ENCODE measurements around the gene BRD7. TPM values are rescaled to one million over a fixed set of nuclear protein-coding genes. Genes with fewer than 3 reads are reported as not detected.

Gene BRD7
- total and polyA plus RNA-seq, 7 donors = 34.2 to 56.4 (median 52.0) TPM

- Histone ChIP-seq H3K4me3 (no peak overlapping the region), H3K4me1 (no peaks in the 10 kb centered on the region), H3K27ac (no peak overlapping the region), H3K27me3 (no peaks in the 10 kb centered on the region), H3K36me3 (no peaks in the 10 kb centered on the region), H3K9me3 (no peaks in the 10 kb centered on the region)
- intact Hi-C loops (cut with DNase I) = no loop called here
- WGBS, 2 donors = 45 to 79% methylated on average over 8 of the region's 8 CpGs
- no peak for DNase-seq
- TF ChIP-seq, protein P1, sequence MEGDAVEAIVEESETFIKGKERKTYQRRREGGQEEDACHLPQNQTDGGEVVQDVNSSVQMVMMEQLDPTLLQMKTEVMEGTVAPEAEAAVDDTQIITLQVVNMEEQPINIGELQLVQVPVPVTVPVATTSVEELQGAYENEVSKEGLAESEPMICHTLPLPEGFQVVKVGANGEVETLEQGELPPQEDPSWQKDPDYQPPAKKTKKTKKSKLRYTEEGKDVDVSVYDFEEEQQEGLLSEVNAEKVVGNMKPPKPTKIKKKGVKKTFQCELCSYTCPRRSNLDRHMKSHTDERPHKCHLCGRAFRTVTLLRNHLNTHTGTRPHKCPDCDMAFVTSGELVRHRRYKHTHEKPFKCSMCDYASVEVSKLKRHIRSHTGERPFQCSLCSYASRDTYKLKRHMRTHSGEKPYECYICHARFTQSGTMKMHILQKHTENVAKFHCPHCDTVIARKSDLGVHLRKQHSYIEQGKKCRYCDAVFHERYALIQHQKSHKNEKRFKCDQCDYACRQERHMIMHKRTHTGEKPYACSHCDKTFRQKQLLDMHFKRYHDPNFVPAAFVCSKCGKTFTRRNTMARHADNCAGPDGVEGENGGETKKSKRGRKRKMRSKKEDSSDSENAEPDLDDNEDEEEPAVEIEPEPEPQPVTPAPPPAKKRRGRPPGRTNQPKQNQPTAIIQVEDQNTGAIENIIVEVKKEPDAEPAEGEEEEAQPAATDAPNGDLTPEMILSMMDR (IDR thresholded peaks at IDR 0.05) = no peak
- no peak for TF ChIP-seq EP300 (IDR thresholded peaks at IDR 0.05)
- no peak for TF ChIP-seq POLR2A (IDR thresholded peaks at IDR 0.05)
- TF ChIP-seq POLR2AphosphoS5 (IDR thresholded peaks at IDR 0.05) = no peak
Measured at GRCh38 chr16:50396761-50397535, 28.2 kb upstream of the BRD7 start.

GRCh38 chr16:50395763-50396710 is 27.2 kb upstream of the BRD7 start:
- H3K36me3 ChIP-seq = no peaks in the 10 kb centered on the region
- intact Hi-C loops (cut with DNase I) = no loop called here
- DNase-seq = no peak
- whole genome bisulfite sequencing, 2 donors = 87 to 91% methylated on average over 10 of the region's 10 CpGs
- no peak overlapping the region for H3K27ac ChIP-seq
- TF ChIP-seq, protein P1 (IDR thresholded peaks at IDR 0.05) = no peak
- TF ChIP-seq POLR2AphosphoS5 (IDR thresholded peaks at IDR 0.05) = no peak
- no peak for TF ChIP-seq POLR2A (IDR thresholded peaks at IDR 0.05)
- no peak for TF ChIP-seq EP300 (IDR thresholded peaks at IDR 0.05)
- no peaks in the 10 kb centered on the region for H3K9me3 ChIP-seq
- H3K4me3 ChIP-seq = no peak overlapping the region
- no peaks in the 10 kb centered on the region for H3K27me3 ChIP-seq
- no peaks in the 10 kb centered on the region for H3K4me1 ChIP-seq

GRCh38 chr16:50393858-50394802 is 25.3 kb upstream of the BRD7 start:
- H3K27ac ChIP-seq = no peak overlapping the region
- H3K9me3 ChIP-seq = no peaks in the 10 kb centered on the region
- no peaks in the 10 kb centered on the region for H3K4me1 ChIP-seq
- no peaks in the 10 kb centered on the region for H3K36me3 ChIP-seq
- TF ChIP-seq POLR2AphosphoS5 (IDR thresholded peaks at IDR 0.05) (no peak), POLR2A (IDR thresholded peaks at IDR 0.05) (no peak), EP300 (IDR thresholded peaks at IDR 0.05) (no peak)
- TF ChIP-seq, protein P1 (IDR thresholded peaks at IDR 0.05) = no peak
- no peak for DNase-seq
- H3K4me3 ChIP-seq = no peak overlapping the region
- 70 to 83% methylated on average over 6 of the region's 6 CpGs for WGBS, 2 donors
- no peaks in the 10 kb centered on the region for H3K27me3 ChIP-seq
- intact Hi-C loops (cut with DNase I) = no loop called here

GRCh38 chr16:50393416-50393815 is 24.6 kb upstream of the BRD7 start:
- intact Hi-C loops (cut with DNase I) = no loop called here
- Histone ChIP-seq H3K4me1 (no peaks in the 10 kb centered on the region), H3K4me3 (no peak overlapping the region), H3K9me3 (no peaks in the 10 kb centered on the region), H3K27ac (no peak overlapping the region), H3K27me3 (no peaks in the 10 kb centered on the region), H3K36me3 (no peaks in the 10 kb centered on the region)
- DNase-seq = no peak
- TF ChIP-seq POLR2A (IDR thresholded peaks at IDR 0.05) (no peak), POLR2AphosphoS5 (IDR thresholded peaks at IDR 0.05) (no peak), EP300 (IDR thresholded peaks at IDR 0.05) (no peak)
- TF ChIP-seq, protein P1 (IDR thresholded peaks at IDR 0.05) = no peak
- 55 to 71% methylated on average over 8 of the region's 8 CpGs for WGBS, 2 donors

Measured in sigmoid colon (tissue), 7 donors.